Fibroblast of mammary gland (primary cell): Measurements from ENCODE around the gene AKAP8.

ENCODE experiments used
- DNase-seq: peaks from one replicate; pipeline ENCODE4 v3.0.0-alpha.2; 2010; ENCODE audit warnings: low read depth
- H3K4me3 ChIP-seq: 2 replicates; pipeline ENCODE4 v1.5.1; 2011; ENCODE audit warnings: low read depth, mild to moderate bottlenecking, low read length, moderate library complexity; ENCODE audit not compliant: control insufficient read depth
- TF ChIP-seq, protein P1 (sequence below): conservative IDR thresholded peaks from 2 replicates; pipeline ENCODE4 v1.5.1; 2011; ENCODE audit warnings: low read depth, low read length, inconsistent platforms; ENCODE audit not compliant: control insufficient read depth, insufficient read depth

Gene AKAP8

DNA sequence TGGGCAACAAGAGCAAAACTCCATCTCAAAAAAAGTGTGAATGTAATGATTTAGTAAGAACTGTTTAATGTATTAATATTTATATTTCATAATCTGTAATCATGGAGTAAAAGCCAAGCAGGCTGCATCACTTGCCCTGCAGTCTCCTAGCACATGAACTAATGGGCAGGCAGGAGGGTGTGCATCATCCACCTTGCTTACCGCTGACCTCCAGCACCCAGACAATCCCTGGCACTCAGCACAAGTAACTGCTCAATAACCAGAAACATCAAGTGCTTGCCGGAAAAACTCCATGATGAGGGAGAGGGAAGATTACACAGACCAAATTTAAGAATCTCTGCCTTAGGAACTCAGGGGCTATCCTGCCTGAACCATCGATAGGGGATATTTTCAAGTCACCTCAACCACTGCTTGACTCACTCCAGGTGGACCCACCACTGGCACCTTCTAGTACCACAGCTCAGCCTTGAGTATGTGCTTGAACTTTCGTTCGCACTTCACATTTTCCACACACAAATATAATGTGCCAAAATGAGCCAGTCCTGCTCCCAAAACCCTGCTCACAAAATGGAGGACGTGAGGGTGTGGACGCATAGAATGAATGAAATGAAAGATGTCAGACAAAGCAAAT is 65.8 kb downstream of the AKAP8 start:
- TF ChIP-seq, protein P1, sequence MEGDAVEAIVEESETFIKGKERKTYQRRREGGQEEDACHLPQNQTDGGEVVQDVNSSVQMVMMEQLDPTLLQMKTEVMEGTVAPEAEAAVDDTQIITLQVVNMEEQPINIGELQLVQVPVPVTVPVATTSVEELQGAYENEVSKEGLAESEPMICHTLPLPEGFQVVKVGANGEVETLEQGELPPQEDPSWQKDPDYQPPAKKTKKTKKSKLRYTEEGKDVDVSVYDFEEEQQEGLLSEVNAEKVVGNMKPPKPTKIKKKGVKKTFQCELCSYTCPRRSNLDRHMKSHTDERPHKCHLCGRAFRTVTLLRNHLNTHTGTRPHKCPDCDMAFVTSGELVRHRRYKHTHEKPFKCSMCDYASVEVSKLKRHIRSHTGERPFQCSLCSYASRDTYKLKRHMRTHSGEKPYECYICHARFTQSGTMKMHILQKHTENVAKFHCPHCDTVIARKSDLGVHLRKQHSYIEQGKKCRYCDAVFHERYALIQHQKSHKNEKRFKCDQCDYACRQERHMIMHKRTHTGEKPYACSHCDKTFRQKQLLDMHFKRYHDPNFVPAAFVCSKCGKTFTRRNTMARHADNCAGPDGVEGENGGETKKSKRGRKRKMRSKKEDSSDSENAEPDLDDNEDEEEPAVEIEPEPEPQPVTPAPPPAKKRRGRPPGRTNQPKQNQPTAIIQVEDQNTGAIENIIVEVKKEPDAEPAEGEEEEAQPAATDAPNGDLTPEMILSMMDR, result no peak
- no peak for DNase-seq
- no peak overlapping the region for H3K4me3 ChIP-seq

DNA sequence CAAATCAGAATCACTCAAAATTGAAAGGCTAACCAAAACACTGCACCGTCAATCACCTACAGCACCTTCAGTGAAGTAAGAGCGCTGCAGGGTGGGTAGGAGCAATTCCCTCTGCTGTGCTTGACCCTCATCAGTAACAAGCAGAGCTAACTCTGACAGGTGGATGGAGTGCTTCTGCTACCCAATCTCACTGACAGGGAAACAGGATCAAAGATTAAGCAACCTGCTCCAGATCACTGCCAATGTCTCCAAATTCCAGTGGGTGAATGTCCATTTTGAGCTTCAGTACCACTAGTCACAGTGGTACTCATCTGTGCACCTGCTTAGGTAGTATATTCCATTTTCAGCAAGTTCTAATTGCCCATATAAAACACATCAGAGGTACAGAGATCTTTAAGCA is 72.4 kb downstream of the AKAP8 start:
- TF ChIP-seq, protein P1, result no peak

DNA sequence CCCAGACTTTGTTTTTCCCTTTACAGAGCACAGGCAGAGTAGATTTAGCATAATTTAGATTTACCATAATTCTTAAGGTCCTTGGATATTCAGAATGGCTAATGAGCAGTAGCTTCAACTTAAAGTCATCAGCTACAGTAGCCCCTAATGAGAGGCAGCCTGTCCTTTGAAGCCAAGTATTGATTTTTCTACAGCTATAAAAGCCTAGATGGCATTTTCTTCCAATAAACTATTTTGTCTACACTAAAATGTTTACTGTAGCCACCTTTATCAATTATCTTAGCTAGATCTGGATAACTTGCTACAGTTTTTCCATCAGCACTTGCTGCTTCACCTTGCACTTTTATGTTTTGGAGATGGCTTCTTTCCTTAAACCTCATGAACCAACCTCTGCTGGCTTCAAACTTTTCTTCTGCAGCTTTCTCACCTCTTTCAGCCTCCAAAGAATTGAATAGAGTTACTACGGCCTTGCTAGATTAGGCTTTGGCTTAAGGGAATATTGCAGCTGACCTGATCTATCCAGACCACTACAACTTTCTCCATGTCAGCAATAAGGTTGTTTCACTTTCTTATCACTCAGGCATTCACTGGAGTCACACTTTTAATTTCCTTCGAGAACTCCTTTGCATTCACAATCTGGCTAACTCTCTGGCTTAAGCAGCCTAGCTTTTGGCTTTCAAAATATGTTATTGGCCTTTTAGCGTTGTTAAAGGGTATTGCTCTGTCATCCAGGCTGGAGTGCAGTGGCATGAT is 73.8 kb downstream of the AKAP8 start:
- TF ChIP-seq, protein P1, result no peak
- no peak overlapping the region for H3K4me3 ChIP-seq
- DNase-seq, result no peak

More for the DNA sequence above, 72.4 kb downstream of the AKAP8 start:
- DNase-seq, result no peak
- no peak overlapping the region for H3K4me3 ChIP-seq

DNA sequence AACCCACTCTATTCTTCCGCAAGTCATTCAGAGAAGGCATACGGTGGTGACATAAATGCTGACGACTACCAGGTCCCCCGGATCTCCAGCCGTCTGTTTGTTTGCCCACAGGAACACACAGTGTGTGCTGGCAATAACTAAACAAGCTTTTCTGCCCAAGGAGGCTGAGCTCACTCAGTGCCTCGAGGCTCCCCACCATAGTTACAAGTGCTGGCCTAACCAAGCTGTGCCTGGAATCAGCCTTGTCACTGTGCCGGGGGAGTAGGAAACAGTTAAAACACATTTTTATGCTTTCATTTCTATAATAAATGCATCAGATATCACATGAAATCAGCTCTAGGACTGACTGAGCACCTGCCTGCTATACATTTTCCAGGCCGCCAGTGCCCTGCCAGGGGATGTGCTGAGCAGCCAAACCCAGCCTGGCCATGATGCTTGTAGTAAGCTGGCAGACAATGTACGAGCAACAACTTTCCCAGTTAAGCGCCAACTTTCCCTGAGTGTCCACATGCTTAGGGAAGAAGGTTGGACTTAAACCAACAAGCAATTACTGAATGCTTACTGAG is 75.4 kb downstream of the AKAP8 start:
- TF ChIP-seq, protein P1, result no peak
- no peak overlapping the region for H3K4me3 ChIP-seq
- DNase-seq, result peak; percentile 62
